GM12874 (cell line): Measurements from ENCODE around the gene P2RY14.

Experiments
- TF ChIP-seq, protein P1 (sequence below): IDR thresholded peaks from 2 replicates; pipeline ENCODE4 v1.5.1; 2011; ENCODE audit warnings: low read depth, mild to moderate bottlenecking, control low read depth, low read length, moderate library complexity; ENCODE audit not compliant: insufficient read depth

P2RY14 gene

DNA sequence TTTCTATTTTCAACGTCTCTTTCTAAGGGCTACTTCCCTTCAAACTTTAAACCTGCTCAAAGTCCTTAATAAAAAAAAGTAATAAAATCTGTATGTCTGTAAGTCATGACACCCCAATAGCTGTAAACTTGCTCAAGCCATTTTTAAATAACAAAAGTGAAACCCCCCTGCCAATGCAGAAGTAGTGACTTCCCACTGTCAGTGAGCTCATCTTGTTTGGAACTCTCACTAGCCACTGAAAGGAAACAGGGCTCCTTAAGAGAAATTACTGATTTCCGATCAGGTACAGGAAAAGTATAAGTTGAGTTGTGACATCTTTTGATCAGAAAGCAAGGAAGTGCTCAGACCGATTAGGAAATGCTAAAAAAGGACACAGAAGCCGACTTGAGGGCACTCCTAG is 47.7 kb downstream of the P2RY14 start:
- TF ChIP-seq, protein P1, sequence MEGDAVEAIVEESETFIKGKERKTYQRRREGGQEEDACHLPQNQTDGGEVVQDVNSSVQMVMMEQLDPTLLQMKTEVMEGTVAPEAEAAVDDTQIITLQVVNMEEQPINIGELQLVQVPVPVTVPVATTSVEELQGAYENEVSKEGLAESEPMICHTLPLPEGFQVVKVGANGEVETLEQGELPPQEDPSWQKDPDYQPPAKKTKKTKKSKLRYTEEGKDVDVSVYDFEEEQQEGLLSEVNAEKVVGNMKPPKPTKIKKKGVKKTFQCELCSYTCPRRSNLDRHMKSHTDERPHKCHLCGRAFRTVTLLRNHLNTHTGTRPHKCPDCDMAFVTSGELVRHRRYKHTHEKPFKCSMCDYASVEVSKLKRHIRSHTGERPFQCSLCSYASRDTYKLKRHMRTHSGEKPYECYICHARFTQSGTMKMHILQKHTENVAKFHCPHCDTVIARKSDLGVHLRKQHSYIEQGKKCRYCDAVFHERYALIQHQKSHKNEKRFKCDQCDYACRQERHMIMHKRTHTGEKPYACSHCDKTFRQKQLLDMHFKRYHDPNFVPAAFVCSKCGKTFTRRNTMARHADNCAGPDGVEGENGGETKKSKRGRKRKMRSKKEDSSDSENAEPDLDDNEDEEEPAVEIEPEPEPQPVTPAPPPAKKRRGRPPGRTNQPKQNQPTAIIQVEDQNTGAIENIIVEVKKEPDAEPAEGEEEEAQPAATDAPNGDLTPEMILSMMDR: no peak

DNA sequence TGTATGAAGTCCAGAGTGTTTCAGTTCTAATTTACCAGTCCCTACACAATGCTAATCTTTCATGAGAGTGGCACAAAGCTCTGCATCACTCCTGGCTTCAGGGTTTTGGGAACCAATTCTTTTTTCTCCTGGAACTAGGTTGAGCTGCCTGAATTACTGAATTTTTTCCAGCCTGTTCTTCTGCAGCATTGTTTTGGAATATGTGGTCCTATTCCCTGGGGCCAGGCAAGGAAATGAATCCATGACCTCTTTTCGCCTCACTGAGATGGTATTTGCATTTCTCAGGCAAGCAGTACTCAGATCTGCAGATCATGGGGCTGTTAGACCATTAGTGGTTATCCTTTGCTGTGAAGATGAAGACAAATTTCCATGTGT is 49.7 kb downstream of the P2RY14 start:
- TF ChIP-seq, protein P1: no peak

DNA sequence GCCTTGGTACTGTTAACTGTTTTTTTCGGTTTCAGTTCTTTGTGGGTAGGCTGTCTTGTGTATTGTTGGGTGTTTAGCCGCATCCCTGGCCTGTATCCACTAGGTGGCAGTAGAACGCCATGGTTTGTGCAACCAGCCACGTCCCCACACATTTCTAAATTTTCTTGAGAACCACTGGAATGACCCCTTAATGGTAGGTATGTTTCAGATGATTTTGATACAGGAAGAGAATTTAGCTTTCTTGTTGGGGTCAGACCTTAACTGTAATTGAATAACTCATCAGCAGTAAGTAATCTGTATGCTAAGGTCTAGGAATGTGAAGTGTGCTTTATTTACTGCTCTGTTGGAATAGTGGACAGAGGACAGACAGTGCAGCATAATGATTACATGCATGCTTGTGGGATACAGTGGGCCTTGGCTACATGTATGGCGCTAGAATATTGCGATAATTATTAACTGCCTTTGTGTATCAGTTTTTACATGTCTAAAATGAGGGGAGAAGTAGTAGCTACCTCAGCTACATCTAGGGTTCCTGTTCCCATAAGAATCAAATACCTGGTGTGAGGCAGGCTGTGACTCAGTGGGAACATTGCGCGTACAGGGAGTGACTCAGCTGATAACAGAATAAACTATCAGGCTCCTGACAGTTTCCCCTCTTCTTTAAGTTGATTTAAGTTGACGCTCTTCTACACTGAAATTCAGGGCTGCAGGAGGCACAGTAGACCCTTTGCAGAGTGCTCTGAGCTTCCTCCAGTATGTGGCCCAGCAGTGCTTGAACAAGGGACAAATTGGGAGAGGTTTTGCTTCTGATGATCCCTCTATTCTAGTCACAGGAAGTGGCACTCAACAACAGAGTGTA is 50.3 kb downstream of the P2RY14 start:
- TF ChIP-seq, protein P1: peak; percentile 82

DNA sequence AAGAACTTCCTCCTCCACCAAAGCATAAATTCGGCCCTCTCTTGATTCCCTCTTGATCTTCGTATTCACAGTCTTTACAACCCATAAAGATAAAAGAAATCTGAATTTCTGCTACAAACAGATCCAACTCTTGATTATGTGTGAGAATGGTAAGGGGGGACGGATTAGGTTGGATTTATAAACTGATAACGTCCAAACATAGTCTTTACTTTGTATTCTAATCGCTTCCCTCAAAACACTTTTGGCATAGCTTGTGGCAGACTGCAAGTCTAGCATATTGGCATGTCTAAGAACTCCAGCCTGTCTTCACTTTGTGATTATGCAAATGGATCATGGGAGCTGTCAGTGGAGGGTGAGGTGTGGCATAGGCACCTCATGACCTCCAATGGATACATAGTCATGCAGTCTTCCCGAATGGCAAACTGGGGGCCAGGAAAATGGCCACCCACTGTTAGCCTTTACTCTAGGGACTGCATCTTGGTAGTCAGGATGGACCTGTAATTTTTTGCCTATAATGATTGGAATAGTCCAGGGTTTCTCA is 51.0 kb downstream of the P2RY14 start:
- TF ChIP-seq, protein P1: no peak

DNA sequence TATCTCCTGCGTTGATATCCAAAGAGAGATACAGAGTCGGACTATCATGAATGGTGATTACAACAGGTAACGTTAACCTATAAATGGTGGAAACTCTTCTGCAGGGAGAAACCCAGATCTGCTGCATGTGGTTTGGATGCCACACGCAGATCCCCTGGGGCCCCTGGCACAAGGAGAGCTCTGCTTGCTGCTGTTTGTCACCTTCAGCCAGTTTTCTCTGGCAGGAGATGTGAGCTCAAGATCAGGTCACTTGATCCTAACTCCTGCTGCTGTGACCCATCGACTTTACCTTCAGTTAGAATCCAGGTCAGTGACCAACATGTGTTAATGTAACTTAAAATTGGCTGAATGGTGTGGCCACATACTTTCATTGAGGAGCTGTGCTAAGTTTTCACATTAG is 51.5 kb downstream of the P2RY14 start:
- TF ChIP-seq, protein P1: no peak

DNA sequence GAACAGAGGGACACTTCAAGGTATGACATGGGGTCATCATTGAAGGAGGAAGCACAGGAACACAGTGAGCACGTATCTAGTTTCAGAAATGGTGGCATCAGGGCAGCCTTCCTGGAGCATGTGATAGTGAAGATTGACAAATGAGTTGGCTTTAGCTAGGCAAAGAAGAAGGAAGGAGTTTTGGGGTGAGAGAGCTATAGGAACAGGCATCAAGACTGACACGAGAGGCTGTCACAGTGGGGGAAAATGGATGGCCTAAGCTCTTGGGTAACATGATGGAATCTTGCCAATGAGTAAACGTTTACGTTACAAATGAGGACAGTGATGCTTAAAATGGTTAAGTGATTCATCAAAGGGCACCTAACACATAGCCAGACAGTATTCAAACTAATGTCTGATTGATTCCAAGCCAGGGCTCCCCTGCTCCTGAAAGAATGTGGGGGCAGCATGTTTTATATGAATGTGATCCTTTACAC is 52.2 kb downstream of the P2RY14 start:
- TF ChIP-seq, protein P1: no peak

DNA sequence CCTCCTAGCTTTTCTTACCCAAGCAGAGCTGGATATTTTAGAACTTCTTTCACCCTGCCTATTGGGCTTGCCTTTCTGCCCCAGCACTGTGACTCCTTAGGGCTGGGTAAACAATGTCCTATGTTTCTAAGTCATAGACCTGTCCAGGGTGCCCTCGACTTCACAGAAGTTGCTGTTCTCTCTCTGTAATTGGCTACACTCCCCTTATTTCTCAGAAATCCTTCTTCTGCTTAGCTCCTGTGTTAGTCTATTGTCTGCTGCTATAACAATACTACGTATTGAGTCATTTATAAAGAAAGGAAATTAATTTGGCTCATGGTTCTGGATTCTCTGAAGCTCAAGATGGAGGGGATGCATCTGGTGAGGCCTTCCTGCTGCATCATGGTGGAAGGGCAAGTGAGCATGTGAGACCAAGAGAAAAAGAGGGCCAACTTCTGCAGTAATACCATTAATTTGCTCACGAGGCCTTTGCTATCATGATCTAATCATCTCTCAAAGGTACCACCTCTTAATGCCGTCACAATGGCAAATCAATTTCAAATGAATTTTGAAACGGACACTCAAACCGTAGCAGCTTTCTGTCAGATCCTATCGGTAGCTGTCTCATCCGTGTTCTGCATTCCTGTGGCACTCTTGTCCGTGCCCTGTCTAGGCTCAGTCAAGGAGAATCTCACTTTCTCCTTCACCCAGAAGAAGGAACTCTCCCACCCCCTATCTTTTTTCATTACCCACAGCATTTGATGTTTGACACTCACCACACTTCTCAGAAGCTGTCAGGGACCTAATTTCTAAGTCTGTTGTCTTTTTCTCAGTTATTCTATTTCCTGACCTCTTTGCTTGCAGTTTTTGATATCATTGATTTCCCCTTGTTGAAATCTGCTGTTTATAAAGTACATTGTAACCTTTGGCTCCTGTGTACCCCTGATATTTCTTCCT is 53.0 kb downstream of the P2RY14 start:
- TF ChIP-seq, protein P1: no peak
